Stimulated activated CD8-positive, alpha-beta memory T cell treated with anti-CD3 and anti-CD28 coated beads, Interleukin-15, amount 100 ng/mL, for 24 hours (primary cell): Measurements from ENCODE around the gene F13B.
"Not testable (repeated sequence)": the region's sequence is repeated elsewhere in the genome, so short reads cannot be mapped to it uniquely, and the experiment has no call there.

ENCODE experiments used
- DNase-seq: peaks from one replicate; pipeline ENCODE4 v3.0.0-alpha.2; 2020; ENCODE audit warnings: low read depth

The F13B gene, protein sequence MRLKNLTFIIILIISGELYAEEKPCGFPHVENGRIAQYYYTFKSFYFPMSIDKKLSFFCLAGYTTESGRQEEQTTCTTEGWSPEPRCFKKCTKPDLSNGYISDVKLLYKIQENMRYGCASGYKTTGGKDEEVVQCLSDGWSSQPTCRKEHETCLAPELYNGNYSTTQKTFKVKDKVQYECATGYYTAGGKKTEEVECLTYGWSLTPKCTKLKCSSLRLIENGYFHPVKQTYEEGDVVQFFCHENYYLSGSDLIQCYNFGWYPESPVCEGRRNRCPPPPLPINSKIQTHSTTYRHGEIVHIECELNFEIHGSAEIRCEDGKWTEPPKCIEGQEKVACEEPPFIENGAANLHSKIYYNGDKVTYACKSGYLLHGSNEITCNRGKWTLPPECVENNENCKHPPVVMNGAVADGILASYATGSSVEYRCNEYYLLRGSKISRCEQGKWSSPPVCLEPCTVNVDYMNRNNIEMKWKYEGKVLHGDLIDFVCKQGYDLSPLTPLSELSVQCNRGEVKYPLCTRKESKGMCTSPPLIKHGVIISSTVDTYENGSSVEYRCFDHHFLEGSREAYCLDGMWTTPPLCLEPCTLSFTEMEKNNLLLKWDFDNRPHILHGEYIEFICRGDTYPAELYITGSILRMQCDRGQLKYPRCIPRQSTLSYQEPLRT

DNA sequence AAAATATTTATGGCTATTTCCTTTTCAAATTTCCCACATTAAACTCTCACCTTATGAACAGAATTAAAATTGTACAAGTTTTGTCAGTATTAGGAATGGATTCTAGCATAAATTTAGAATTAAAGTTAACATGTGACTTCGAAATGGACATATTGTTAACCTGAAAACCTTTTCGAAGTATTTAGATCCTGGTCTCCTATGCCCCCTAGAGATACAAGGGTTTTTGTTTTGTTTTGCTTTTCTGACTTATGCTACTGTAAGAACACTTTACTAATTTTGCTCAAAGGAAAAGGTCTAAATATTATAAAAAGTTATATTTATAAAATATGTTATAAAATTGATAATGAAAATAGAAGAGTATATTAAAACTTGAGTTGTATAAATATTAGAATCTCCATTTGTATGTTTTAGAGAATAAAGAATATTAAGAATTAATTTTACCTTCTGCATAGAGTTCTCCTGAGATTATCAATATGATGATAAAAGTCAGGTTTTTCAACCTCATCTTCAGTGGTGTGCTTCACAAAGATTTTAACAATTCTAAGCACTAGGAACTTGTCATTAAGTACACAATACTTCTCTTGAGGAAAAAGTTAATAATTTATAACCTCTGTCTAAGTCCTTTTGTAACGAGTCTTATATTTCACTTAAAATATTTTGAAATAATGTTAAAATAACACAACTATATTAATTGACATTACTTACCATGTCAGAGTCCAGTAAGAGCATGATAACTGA lies at the start of gene F13B:
Gene F13B, minus strand, starts transcription at position 542 of the 738 bp plus-strand sequence. Its CDS starts 37 bp downstream, at position 505.
- DNase-seq: no peak

DNA sequence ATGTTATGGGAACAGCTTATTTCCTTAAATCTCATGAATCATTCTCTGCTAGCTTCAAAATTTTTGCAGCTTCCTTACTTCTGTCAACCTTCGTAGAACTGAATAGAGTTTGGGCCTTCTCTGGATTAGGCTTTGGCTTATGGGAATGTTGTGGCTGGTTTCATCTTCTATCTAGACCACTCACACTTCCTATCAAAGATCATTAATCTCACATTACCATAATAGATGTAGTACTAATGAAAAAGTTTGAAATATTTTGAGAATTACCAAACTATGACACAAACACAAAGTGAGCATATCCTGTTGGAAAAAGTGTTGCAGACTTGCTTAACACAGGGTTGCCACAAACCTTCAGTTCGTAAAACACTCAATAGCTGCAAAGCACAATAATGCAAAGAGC lies 49.1 kb upstream of the F13B start:
- DNase-seq: no peak

DNA sequence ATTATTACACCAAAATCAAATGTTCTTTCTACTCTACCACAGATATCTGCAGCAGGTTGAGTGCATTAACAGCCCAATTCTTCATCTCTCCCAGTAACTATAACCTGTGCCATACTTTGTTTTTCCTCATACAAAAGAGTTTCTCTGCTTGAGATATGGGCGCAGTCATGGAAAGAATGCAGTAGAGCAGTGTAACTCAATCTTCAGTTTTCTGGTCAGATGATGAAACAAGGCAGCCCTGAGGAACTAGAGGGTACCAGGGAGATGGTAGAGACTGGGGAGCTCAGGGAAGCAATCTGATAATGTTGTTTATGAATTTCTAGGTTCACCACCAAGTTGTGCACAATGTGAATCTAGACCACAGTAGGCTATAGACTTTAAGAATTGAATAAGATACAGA lies 39.8 kb upstream of the F13B start:
- no peak for DNase-seq

DNA sequence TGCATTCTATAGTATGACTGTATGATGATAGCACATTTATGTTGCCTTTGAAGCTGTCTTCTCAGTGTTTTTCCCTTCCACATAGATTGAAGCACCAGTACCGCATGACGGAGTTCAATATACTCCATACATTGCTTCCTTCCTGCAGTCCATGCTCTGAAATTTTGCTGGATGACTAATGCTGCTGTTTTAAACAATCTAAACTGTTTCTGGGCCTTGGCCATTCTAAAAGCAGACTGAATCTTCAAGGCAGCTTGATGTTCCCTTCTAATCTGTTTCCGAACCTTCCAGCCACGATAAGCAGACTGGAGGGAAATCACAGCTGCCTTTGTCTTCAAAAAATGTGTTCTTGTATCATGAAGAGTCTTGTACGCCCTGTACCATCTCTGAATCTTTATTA lies 36.2 kb upstream of the F13B start:
- no peak for DNase-seq

DNA sequence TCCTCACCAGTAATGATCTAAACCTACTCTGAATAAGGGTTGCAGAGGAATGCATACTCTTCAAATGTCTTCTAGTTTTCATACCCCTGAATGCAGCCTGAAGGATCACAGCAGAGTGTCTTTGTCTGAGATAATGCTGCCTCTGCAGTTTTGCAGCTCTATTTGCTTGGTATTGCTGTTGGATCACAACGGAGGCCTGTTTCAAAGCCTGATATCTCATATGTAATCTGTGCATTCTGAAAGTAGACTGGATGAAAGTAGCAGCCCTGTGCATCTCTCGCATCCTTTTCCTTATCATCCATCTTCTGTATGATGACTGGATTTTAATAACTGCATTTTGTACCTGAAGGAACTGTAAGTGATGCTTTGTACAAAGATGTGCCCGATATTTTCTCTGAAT lies 34.9 kb upstream of the F13B start:
- DNase-seq: no peak

DNA sequence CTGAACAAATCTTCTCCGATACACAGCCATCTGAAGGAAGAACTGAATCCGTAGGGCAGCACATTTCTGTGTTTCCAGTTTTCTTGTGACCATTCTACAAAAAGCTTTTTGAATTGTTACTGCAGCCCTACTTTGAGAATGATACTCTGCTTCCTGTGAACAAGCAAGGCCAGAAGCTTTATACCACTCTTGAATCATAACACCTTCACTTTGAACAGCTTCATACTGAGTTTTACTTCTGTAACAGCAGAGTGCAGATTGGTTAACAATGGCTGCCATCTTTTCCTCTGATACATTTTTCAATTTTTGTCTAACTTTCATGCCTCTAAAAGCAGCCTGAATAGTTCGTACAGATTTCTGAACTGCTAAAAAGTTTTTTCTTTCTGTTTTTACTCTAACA lies 33.6 kb upstream of the F13B start:
- DNase-seq: no peak

DNA sequence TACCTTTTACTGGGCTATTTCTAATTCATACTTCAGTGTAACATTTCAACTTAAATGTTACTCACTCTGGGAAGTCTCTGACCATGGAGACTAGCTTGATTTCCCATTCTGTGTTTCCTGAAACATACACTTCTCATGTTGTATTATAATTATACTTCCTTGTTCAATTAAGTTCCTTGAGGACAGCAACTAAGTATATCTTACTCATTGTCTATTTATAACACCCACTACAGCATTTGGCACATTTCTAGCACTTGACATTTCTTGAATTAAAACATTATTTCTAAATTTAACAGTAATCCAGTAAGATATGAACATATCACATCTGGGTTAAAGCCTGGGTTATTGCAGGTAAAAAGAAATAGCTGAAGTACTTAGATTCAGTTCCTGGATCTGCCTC lies 32.4 kb upstream of the F13B start:
- DNase-seq: no peak

DNA sequence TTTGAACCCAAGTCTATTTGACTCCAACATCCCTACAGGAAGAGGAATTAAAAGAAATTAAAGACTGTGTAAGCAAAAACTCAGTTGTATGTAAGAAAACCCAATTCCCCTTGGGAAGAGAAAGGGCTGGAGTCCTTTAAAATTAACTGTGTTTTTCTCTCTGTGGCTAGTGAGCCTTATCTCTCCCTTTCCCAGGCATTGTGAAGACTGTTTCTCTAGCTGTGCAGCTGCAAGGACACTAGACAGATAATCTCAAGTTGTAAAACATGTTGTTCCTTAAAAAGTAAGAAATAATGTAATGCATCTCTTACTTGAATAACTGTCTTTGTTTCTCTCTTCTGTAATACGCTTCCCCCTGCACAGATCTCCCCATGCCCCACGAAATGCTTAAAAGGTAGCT lies 29.9 kb upstream of the F13B start:
- not testable (repeated sequence) for DNase-seq

DNA sequence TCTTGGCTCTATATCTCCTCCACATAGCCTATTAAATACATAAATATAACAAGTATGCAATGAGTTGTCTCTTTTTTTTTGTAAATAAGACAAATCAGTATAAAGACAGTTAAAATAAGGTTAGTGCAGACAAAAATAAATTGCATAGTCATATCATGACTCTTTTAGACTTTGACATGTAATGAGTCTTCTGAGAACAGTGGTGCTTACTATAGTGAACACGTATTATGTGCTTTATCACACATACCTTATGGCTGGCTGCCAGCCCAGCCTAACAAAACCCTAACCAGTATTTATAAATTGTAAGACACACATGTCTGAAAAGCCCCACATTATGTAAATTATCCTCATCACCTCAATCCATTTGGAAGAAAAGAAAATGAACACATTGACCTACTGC lies 29.1 kb upstream of the F13B start:
- no peak for DNase-seq

DNA sequence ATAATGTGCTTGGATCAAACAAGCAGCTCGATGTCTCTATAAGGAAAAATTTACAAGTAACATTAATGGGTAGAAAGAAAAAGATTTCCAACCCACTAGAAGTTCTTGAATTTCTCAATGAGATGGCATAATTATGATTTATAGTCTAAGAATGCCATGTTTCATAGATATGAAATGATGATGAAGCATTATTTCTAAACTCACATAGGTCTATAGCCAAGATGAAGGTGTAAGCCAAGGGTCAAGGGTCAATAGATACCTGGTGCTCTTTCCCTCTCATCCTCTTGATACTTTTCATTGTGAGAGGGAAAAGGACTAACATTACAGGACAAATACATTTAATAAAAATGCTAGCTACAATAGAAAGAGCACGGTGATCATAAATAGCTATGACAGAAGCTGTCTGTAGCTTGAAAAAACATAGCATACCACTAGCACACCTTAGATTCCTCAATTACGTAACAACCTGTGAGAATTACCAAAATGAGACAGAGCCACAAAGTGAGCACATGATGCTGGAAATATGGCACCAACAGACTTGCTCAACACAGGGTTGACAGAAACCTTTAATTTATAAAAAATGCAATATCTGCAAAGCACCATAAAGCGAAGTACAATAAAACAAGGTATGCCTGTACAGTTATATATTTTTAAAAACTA lies 26.3 kb upstream of the F13B start:
- DNase-seq: no peak

DNA sequence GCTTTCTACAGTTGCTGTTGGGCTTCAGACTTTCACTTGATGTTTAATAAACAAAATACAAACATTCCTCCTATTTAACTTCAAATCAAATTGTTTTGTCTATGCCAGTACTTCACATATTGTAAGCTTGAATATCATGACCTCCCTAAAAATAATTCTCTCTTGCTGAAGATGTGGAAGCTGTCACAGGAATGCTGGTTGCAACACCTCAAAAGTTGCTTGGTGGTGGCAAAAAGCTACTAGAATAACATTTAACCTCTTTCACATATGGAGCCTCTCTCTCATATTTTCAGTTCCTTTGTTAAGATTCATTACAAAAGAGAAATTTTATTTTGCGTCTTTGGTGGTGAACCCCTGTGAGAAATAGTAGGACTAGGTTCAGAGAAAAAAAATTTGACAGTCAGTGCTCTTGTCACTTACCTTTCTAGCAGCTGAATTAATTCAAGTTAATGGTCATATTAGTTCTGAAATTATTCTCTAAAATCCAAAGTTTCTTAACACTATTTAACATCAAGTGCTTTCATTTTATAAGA lies 25.5 kb upstream of the F13B start:
- no peak for DNase-seq

DNA sequence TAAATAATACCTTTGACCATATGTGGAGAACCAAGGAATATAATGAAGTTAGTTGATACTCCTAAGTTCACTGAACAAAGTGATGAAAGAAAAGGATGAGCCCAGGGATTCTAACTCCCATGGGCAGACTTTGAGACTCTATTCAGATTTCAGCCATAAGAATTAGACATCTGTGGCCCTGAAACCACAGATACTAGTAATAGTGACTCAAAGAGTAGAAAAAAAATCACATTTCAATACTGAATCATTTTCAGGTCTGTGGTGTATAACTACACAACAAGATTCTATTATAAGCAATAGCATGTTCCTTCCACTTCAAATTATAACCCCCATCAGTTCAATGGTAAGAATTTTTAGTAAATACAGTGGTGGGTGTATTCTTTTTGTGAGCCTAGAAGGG lies 16.4 kb upstream of the F13B start:
- DNase-seq: no peak

DNA sequence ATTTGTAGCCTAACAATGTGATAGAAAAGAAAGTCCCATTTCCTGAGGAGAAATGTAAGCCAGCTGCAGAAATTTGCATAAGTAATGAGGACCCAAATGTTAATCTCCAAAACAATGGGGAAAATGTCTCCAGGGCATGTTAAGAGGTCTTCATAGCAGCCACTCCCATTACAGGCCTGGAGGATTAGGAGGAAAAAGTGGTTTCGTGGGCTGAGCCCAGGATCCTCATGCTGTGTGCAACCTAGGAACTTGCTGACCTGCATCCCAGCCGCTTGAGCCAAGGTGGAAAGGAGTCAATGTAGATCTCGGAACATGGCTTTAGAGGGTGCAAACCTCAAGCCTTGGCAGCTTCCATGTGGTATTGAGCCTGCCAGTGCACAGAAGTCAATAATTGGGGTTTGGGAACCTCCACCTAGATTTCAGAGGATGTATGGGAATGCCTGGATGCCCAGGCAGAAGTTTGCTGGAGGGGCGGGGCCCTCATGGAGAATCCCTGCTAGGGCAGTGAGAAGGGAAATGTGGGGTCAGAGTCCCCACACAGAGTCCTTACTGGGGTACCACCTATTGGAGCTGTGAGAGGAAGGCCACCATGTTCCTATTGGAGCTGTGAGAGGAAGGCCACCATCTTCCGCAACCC lies 14.2 kb upstream of the F13B start:
- DNase-seq: no peak

DNA sequence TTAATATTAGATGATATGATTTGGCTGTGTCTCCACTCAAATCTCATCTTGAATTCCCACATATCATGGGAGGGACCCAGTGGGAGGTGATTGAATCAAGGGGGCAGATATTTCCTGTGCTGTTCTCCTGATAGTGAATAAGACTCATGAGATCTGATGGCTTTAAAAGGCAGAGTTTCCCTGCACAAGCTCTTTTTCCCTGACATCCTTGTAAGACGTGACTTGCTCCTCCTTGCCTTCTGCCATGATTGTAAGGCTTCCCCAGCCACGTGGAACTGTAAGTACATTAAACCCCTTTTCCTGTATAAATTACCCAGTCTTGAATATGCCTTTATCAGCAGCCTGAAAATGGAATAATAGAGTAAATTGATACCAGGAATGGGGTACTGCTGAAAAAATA lies 13.3 kb upstream of the F13B start:
- no peak for DNase-seq

DNA sequence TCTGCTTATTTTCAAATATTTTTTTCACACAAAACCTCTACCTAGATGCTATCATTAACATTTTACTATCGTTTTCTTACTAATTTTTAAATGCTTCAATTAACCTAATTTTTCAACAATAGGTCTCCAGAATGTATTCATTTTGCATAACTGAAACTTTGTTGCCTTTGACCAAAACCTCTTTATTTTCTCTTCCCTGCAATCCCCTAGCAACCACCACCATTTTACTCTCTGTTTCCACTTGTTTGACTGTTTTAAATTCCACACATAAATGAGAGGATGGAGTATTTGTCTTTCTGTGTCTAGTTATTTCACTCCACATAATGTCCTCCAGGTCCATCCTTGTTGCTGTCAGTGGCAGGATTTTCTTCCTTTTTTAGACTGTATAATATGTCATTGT lies 9.5 kb upstream of the F13B start:
- DNase-seq: no peak

DNA sequence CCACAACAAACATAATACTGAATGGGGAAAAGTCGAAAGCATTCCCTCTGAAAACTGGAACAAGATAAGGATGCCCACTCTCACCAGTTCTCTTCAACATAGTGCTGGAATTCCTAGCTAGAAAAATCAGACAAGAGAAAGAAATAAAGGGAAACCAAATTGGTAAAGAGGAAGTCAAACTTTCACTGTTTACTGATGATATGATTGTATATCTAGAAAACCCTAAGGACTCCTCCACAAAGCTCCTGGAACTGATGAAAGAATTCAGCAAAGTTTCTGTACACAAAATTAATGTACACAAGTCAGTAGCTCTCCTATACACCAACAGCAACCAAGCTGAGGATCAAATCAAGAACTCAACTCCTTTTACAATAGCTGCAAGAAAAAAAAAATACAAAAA lies 6.9 kb upstream of the F13B start:
- no peak for DNase-seq

DNA sequence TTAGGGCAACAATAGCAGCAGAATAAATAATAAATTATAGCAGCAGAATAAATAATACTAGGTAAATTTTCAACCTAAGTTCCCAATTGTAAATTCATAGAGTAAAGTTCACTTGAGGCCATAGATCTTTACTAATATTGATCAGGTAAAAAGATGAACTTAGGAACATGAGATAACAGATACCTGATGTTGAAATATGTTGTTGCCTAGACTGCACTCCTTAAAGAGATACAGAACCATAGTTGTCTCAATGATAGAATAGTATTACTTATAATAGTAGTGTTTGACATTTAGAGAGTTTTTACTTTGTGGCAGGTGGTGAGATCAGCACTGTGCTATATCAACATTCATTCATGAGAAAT lies 378 bp upstream of the F13B start:
- no peak for DNase-seq

DNA sequence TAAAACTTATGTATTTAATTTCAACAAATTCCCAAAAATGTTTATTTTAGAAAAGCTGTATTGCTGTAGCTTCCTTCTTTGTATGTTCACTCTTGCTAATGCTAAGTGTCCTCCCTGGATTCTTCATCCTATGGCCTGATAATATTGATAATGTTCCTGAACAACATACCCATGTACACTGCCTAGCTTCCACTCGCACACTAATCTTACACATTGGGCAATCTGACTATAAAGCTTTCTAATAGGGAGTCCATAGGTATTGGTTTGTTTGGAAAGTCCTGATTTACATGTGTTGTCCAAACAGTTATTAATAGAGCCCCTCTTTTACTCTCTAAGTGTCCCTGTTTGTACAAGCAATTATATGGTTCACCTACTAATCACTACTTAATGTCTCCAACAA lies 783 bp downstream of the F13B start:
- no peak for DNase-seq

DNA sequence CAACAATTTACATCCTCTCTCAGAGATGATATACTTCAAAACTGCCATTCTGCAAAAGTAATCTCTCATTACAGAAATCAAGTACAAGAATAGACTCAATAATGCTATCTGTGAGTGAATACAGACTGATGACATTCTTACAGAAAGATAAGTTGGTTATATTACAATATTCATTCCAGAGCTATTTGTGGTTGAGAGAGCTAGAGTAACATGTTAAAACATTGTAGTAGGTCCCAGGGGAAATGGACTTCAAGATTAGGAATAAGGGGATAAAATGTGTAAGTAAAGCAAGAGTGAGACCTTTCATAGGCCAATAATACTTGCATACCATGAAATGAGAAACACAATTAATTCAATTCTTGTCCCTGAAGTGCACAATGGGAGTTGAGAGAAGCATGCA lies 1.5 kb downstream of the F13B start:
- DNase-seq: no peak

DNA sequence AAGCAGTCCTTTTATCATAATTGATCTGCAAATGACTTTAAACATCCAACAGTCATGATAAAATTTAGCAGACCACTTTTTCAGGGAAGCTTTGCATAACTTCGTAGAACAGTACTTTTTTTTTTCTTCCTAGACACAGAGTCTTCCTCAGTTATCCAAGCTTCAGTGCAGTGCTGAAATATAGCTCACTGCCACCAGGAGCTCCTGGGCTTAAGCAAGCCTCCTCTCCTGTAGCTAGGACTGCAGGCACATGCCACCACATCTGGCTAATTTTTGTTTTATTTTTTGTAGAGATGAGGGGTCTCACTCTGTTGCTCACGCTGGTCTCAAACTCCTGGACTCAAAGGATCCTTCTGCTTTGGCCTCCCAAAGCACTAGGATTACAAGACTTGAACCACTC lies 3.8 kb downstream of the F13B start:
- DNase-seq: no peak

DNA sequence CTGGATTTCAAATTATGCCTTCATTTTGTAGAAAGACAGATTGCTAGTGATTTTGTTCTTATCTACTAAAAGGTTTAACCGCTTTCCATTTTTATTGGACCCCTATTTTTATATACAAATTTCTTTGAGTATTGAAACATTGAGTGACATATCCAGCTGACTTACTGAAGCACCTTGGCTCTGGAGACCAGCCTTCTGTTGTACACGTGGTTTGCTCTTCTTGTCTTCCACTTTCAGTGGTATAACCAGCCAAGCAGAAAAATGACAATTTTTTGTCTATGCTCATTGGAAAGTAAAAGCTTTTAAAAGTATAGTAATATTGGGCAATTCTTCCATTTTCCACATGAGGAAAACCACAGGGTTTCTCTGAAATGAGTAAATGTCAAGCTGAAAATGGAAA lies 4.4 kb downstream of the F13B start:
- DNase-seq: no peak

DNA sequence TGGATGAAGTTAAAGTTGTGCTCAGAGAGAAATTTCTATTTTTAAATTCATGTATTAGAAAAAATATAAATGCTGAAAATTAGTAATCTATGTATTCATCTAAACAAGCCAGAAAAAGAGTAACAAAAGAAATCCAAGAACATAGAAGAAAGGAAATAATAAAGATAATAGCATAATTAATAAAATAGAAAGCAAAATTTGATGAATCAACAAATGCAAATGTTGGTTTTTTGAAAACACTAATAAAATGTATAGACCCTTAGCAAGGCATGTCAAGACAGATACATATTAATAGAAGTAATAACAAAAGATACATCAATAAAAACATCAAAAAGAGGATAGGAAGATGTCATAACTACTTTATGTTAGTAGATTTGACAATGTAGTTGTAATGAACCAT lies 18.0 kb downstream of the F13B start:
- DNase-seq: no peak
